Right hindlimb (tissue), 1 donor: ENCODE data around the gene HEATR9.
A peak's percentile ranks its signal among the peaks of the same experiment; 100 is the strongest.

ENCODE experiments used
- DNase-seq: peaks from one replicate; pipeline ENCODE4 v3.0.0-alpha.2; 2018

The HEATR9 gene

DNA sequence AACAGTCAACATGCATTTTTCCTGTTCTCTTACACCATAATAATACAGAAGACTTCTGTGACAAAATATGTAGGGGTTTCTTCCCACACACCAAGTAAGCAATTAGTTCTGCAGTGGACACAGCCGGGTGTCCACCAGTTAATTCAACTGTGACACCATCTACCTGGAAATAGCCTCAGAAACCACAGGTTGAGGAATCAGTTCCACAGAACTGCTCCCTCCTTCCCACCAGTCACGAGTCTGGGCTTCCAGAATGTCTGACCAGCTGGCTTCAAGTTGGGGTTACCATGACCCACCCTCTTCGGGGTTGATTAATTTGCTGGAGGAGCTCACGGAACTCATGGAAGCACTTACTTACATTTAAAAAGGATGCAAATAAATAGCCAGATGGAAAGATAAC lies 25.1 kb upstream of the HEATR9 start:
- DNase-seq, result no peak

DNA sequence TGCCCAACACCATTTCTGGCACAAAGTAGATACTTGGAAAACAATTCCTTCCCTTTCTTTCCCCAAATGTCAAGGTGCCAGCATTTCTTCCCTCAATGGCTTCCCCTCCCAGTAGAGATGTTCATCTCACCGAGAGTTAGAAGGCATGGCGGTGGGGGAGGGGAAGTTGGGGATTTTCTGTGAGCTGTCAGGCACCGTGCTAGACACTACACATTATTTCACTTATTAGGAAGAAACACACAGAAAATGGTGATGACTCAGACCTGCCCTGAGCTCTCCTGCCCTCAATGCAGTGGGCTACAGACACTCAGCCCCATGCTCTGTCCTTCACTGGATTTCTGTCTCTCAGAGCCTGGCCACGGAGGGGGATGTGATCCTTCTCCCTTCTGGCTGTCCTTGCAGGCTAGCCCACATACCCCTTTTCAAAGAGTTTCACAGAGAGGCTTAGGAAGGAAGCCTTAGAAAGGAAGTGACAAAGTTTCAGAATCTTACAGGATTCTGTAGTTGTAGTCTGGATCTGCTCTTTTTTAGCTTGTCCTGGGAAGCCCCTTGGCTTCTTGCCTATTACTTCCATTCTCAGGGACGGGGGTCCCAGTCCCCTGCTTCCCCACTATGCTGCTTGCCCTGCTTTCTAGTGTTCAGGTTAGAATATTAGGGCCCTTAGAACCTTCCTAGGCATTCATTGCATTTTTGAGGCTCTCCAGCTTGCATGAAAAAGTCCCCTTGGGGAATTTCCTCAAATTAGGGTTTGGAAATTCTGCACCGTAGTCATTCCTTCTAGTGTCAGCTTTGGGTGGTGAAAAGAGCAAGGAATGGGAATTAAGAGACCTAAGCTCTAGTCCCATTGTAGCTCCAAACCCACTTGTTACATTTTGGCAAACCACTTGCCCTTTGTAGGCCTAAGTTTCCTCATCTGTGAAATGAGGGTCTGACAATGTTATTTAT lies 23.7 kb upstream of the HEATR9 start:
- DNase-seq, result no peak

GRCh38 chr17:35891269-35891668 lies 22.6 kb upstream of the HEATR9 start:
- no peak for DNase-seq

GRCh38 chr17:35890774-35891155 lies 22.1 kb upstream of the HEATR9 start:
- no peak for DNase-seq

DNA sequence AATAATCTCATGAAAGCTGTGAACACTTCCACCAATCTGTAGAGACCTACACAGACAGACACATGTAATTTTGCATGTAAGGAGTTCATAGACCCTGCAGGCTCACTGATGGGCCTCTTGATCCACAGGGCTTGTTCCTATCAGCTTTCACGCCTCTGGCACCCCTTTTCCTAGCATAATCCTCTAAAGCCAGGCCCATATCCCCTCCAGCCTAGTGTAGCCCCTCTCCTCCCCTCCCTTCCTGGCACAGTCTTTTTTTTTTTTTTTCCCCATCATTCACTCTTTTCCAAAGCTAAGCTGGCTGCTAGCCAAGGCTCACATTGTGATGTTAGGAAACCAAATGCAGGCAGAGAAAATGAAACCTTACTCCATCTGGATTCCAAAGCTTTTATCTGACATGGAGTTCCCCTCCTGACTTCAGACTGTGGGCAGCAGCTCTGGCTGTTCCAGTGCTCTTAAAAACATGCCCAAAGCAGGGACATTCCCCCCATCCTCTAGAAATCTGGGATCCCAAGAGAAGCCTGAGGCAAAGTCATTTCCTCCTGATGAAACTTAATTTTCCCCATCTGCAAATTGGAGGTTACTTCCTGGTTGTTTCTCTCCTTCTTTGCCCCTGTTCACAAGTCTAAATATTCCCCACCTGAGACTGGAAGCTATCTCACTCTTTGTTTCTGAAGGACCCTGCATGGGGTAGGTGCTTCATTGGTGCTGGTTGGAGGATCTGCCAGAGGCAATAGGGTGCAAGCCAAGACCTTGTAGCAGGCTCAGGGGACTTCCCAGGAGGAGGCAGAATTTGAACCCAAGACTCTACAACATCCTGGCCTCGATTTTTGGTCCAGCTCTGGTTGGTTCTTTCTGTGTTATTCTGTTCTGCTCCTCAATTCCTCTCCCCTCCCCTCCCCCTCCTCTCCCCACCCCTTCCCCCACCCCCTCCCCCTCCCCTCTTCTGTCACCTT lies 21.4 kb upstream of the HEATR9 start:
- DNase-seq, result peak; percentile 41

- no peak for DNase-seq
These were observed 20.6 kb upstream of the HEATR9 start for GRCh38 chr17:35889241-35889640.

- DNase-seq, result no peak
These were observed 11.3 kb upstream of the HEATR9 start, which contains the start of gene CCL5 for GRCh38 chr17:35879773-35880654. Gene CCL5, minus strand, starts transcription at chr17:35880360.

DNA sequence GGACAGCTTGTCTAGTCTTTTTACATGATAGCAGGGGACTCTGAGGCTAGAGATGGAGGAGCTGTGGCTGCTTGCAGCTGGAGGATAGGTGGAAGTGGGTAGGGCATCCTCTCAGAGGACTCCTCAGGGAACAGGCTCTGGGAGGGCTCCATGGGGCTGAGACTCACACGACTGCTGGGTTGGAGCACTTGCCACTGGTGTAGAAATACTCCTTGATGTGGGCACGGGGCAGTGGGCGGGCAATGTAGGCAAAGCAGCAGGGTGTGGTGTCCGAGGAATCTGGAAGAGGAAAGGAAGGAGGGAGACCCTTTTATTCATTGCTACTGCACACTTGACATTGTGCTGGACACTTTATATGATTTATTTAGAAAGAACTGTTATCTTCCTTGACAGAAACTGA lies 9.7 kb upstream of the HEATR9 start:
- DNase-seq, result no peak

- DNase-seq, result no peak
These were observed 8.8 kb upstream of the HEATR9 start for GRCh38 chr17:35877345-35878029.

GRCh38 chr17:35876534-35876933 lies 7.8 kb upstream of the HEATR9 start:
- no peak for DNase-seq

DNA sequence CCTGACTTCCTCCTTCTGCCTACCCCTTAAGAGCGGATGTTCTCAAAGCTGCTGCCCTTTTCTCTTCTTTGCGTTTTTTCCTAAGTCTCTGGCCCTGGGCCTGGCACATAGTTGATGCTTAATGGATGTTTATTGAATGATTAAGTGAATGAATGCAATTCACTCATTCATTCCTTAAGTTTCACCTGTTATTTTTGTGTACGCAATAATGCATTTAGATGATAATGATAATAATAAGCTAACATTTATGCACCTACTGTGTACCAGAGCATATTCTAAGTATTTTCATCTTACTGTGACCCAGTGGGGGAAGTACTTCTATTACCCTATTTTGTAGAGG lies 7.1 kb upstream of the HEATR9 start:
- no peak for DNase-seq

GRCh38 chr17:35875072-35875799 lies 6.5 kb upstream of the HEATR9 start:
- DNase-seq, result no peak

GRCh38 chr17:35872196-35872980 lies 3.7 kb upstream of the HEATR9 start:
- no peak for DNase-seq

DNA sequence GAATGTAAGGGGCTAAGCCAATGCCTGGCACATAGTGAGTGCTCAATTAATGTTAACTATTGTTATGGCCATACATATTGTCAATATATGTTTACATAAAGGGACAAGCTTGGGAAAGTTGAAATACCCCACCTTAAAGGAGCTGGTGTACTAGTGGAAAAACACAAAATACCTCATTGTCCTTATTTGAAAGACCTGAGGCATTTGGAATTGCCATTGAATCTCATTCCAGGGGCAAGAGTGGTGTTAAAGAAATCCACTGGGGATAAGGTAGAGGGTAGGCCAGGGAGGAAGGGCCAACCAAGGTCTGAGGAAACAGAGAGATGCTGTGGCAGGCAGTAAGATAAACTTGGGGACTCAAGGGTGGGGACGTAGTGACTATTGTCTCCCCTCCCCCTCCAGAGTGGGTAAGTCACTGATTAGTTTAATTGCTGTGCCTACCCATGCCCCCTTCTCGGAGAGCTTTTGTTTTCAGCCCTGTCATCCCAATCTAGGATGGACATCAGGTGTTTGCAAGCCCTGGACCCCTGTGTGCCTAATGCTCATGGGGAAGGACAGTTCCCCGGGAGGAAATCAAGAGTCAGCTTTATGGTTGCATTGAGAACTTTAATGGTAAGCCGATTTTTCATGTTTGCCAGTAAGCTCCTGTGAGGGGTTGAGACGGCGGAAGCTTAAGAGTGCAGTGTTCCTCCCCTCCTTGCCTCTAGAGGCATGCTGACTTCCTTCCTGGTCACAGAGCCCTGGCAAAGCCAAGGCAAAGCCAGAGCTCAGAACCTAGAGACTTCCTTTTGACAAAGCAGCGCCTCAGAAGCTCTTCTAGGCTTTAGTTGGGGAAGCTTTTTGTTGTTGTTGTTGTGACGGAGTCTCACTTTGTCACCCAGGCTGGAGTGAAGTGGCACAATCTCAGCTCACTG lies 2.5 kb upstream of the HEATR9 start:
- no peak for DNase-seq

DNA sequence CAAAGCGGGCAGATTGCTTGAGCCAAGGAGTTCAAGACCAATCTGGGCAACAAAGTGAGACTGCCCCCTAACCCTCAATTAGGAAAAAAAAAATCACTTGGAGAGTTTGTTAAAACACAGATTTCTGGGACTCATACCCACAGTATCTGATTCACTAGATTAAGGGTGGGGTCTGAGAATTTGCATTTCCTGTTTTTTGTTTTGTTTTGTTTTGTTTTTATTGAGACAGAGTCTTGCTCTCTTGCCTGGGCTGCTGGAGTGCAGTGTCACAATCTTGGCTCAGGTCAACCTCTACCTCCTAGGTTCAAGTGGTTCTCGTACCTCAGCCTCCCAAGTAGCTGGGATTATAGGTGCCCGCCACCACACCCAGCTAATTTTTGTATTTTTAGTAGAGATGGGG lies 1.1 kb downstream of the HEATR9 start:
- DNase-seq, result no peak

DNA sequence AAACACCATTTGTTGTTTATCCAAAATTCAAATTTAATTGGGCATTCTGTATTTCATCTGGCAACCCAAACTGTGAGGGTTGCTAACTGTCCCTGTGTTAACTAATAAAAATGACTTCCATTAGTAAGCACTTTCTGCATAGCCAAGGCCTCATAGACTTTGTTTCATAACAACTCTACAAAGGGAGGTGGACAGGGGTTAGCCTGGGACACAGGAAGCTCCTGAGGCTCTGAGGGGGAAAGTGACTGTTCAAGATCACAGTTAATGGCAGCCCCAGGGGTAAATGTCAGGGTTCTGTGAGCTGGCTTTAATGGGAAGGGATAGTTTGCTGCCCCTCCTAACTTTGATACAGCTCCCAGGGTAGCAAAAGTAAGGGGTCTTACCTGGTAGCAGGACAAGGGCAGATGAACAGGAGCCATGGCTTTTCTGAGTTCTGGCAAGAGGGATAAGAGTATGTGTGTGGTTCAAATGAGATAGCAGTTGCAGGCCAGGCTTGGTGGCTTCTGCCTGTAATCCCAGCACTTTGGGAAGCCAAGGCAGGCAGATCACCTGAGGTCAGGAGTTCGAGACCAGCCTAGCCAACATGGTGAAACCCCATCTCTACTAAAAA lies 2.2 kb downstream of the HEATR9 start:
- no peak for DNase-seq

GRCh38 chr17:35865412-35866340 lies 3.0 kb downstream of the HEATR9 start:
- no peak for DNase-seq

- no peak for DNase-seq
These were observed 3.8 kb downstream of the HEATR9 start for GRCh38 chr17:35864853-35865252.
